Measurements from ENCODE around the gene HAL.
A peak's percentile ranks its signal among the peaks of the same experiment; 100 is the strongest.

The HAL gene

GRCh38 chr12:95996034-95996658 lies at the start of gene HAL:
HAL (minus strand) TSS chr12:95996344; CDS start chr12:95995910, 434 bp downstream.
- peak; percentile 77 for DNase-seq

- DNase-seq: no peak
Observed at GRCh38 chr12:96045566-96045965, 49.4 kb upstream of the HAL start.

GRCh38 chr12:96044943-96045290 lies 48.8 kb upstream of the HAL start:
- no peak for DNase-seq

- DNase-seq: no peak
Observed at GRCh38 chr12:96044017-96044942, 48.1 kb upstream of the HAL start.

- no peak for DNase-seq
Observed at GRCh38 chr12:96041181-96041580, 45.0 kb upstream of the HAL start.

- DNase-seq: peak; percentile 59
Observed at GRCh38 chr12:96040305-96041133, 44.4 kb upstream of the HAL start.

GRCh38 chr12:96039516-96039915 lies 43.4 kb upstream of the HAL start:
- DNase-seq: no peak

- DNase-seq: no peak
Observed at GRCh38 chr12:96036765-96037455, 40.8 kb upstream of the HAL start.

GRCh38 chr12:96035283-96036236 lies 39.4 kb upstream of the HAL start, which contains the start of gene LTA4H:
LTA4H (minus strand) TSS chr12:96035587; CDS start chr12:96035519, 68 bp downstream.
- peak; percentile 100 for DNase-seq

GRCh38 chr12:96034621-96035282 lies 38.6 kb upstream of the HAL start:
- DNase-seq: peak; percentile 46

GRCh38 chr12:96033549-96034389 lies 37.6 kb upstream of the HAL start:
- DNase-seq: peak; percentile 36

GRCh38 chr12:96029826-96030225 lies 33.7 kb upstream of the HAL start:
- DNase-seq: no peak

GRCh38 chr12:96028538-96028937 lies 32.4 kb upstream of the HAL start:
- no peak for DNase-seq

- DNase-seq: no peak
Observed at GRCh38 chr12:96026331-96026730, 30.2 kb upstream of the HAL start.

- no peak for DNase-seq
Observed at GRCh38 chr12:96025518-96025917, 29.4 kb upstream of the HAL start.

- DNase-seq: no peak
Observed at GRCh38 chr12:96020314-96021003, 24.3 kb upstream of the HAL start.

- peak; percentile 31 for DNase-seq
Observed at GRCh38 chr12:96015672-96016071, 19.5 kb upstream of the HAL start.

GRCh38 chr12:96014943-96015599 lies 18.9 kb upstream of the HAL start:
- DNase-seq: no peak

GRCh38 chr12:96007729-96008128 lies 11.6 kb upstream of the HAL start:
- no peak for DNase-seq
